ENCODE measurements around the gene ZEB2. TPM values are rescaled to one million over a fixed set of nuclear protein-coding genes. Genes with fewer than 3 reads are reported as not detected.

ZEB2 gene
- total RNA-seq, 1 donor from 2014 or later = 0.26 TPM

GRCh38 chr2:144522176-144522896 is 2.4 kb upstream of the ZEB2 start:
- FAIRE-seq = no peak
- no peak for TF ChIP-seq CTCF (IDR thresholded peaks at IDR 0.05; ENCODE audit: insufficient read depth, low read length, severe bottlenecking)
- peaks cover 55% of the 10 kb centered on the region for H3K27me3 ChIP-seq (ENCODE audit: control insufficient read depth, insufficient read depth, low read length)
- no peak overlapping the region for H3K4me3 ChIP-seq (ENCODE audit: low read depth, low read length)
- H3K36me3 ChIP-seq (ENCODE audit: control insufficient read depth, insufficient read depth, low read length) = no peaks in the 10 kb centered on the region
- DNase-seq (ENCODE audit: low read depth) = no peak

- Histone ChIP-seq H3K4me3 (ENCODE audit: low read depth, low read length) (no peak overlapping the region), H3K27me3 (ENCODE audit: control insufficient read depth, insufficient read depth, low read length) (peaks cover 53% of the 10 kb centered on the region), H3K36me3 (ENCODE audit: control insufficient read depth, insufficient read depth, low read length) (no peaks in the 10 kb centered on the region)
- no peak for DNase-seq (ENCODE audit: low read depth)
- no peak for FAIRE-seq
- TF ChIP-seq CTCF (IDR thresholded peaks at IDR 0.05; ENCODE audit: insufficient read depth, low read length, severe bottlenecking) = no peak
Observed at GRCh38 chr2:144521686-144522085, 1.8 kb upstream of the ZEB2 start.

- TF ChIP-seq CTCF (IDR thresholded peaks at IDR 0.05; ENCODE audit: insufficient read depth, low read length, severe bottlenecking) = no peak
- H3K36me3 ChIP-seq (ENCODE audit: control insufficient read depth, insufficient read depth, low read length) = no peaks in the 10 kb centered on the region
- H3K27me3 ChIP-seq (ENCODE audit: control insufficient read depth, insufficient read depth, low read length) = peaks cover 58% of the 10 kb centered on the region
- no peak overlapping the region for H3K4me3 ChIP-seq (ENCODE audit: low read depth, low read length)
- DNase-seq (ENCODE audit: low read depth) (no peak), FAIRE-seq (no peak)
Observed at GRCh38 chr2:144520756-144521487, 1.0 kb upstream of the ZEB2 start.

GRCh38 chr2:144519597-144519933 is 354 bp downstream of the ZEB2 start:
- FAIRE-seq (no peak), DNase-seq (ENCODE audit: low read depth) (no peak)
- no peak for TF ChIP-seq CTCF (IDR thresholded peaks at IDR 0.05; ENCODE audit: insufficient read depth, low read length, severe bottlenecking)
- Histone ChIP-seq H3K27me3 (ENCODE audit: control insufficient read depth, insufficient read depth, low read length) (peaks cover 66% of the 10 kb centered on the region), H3K4me3 (ENCODE audit: low read depth, low read length) (no peak overlapping the region), H3K36me3 (ENCODE audit: control insufficient read depth, insufficient read depth, low read length) (no peaks in the 10 kb centered on the region)

- DNase-seq (ENCODE audit: low read depth) (no peak), FAIRE-seq (no peak)
- Histone ChIP-seq H3K27me3 (ENCODE audit: control insufficient read depth, insufficient read depth, low read length) (peaks cover 69% of the 10 kb centered on the region), H3K4me3 (ENCODE audit: low read depth, low read length) (no peak overlapping the region), H3K36me3 (ENCODE audit: control insufficient read depth, insufficient read depth, low read length) (no peaks in the 10 kb centered on the region)
- no peak for TF ChIP-seq CTCF (IDR thresholded peaks at IDR 0.05; ENCODE audit: insufficient read depth, low read length, severe bottlenecking)
Observed at GRCh38 chr2:144518748-144519596, 947 bp downstream of the ZEB2 start.

Data from bronchial epithelial cell (primary cell).